Kidney (tissue), 14 donors: Measurements from ENCODE around the gene KNDC1. TPM values are rescaled to one million over a fixed set of nuclear protein-coding genes. Genes with fewer than 3 reads are reported as not detected.

ENCODE experiments used
- DNase-seq, 5 donors: peaks; one replicate each; pipeline ENCODE4 v3.0.0-alpha.2; 2013 to 2020
- FAIRE-seq: peaks from 2 replicates; lab custom pipeline; 2012; peaks lifted over from hg19 to GRCh38; lab: Jason Lieb, UNC
- H3K27ac ChIP-seq, 2 donors: one replicate each; pipeline ENCODE4 v1.7.0; 2013; ENCODE audit warnings: low read depth in 2 of 2, low read length in 2 of 2, inconsistent platforms in 1 of 2
- H3K27me3 ChIP-seq: one replicate; pipeline ENCODE4 v1.7.1; 2013; ENCODE audit warnings: low read length, inconsistent platforms; ENCODE audit not compliant: control insufficient read depth, insufficient read depth
- H3K36me3 ChIP-seq, 3 donors: one replicate each; pipeline versions ENCODE4 v1.7.0 to v1.7.1; 2013; ENCODE audit warnings: low read length in 3 of 3, control low read depth in 1 of 3, inconsistent platforms in 1 of 3; ENCODE audit not compliant: insufficient read depth in 3 of 3, control insufficient read depth in 2 of 3
- H3K4me1 ChIP-seq, 3 donors: one replicate each; pipeline versions ENCODE4 v1.7.0 to v1.7.1; 2013; ENCODE audit warnings: low read length in 3 of 3, inconsistent platforms in 1 of 3, low read depth in 1 of 3; ENCODE audit not compliant: control insufficient read depth in 2 of 3, insufficient read depth in 2 of 3
- H3K4me3 ChIP-seq, 3 donors: one replicate each; pipeline versions ENCODE4 v1.7.0 to v1.8.1; 2013; ENCODE audit warnings: low read length in 3 of 3, control low read depth in 1 of 3, inconsistent platforms in 1 of 3
- H3K9ac ChIP-seq, 3 donors: one replicate each; pipeline versions ENCODE4 v1.7.0 to v1.7.1; 2013; ENCODE audit warnings: low read length in 3 of 3, control low read depth in 1 of 3, inconsistent platforms in 1 of 3
- H3K9me3 ChIP-seq, 3 donors: one replicate each; pipeline versions ENCODE4 v1.7.0 to v1.7.1; 2013; ENCODE audit warnings: low read length in 3 of 3, control low read depth in 1 of 3, inconsistent platforms in 1 of 3; ENCODE audit not compliant: control insufficient read depth in 2 of 3, insufficient read depth in 1 of 3
- intact Hi-C: fragments of 100-400 bp; cut with DNase I; formaldehyde crosslinking; loops from one replicate; pipeline ENCODE4 v1.11.1; 2022
- polyA plus RNA-seq: library from polyadenylated mRNA; stranded (reverse); fragments of 350-450 nt; fragmentation: Illumina TruSeq; extraction: RNeasy Lipid Tissue Mini Kit (QIAGEN cat#74804); gene quantifications from one replicate; pipeline ENCODE4 v1.2.3, GENCODE V29; 2014; ENCODE audit warnings: low read depth, low replicate concordance; ENCODE audit not compliant: insufficient read depth
- total RNA-seq: library from RNA; stranded (reverse); fragmentation: NEBNext Ultra II Directional; extraction: Animal tissue kit (Norgen Biotek cat#: 25700); gene quantifications from one replicate; pipeline ENCODE4 v1.2.1, GENCODE V29; 2021
- TF ChIP-seq, protein P1 (sequence below): IDR thresholded peaks from 3 replicates; pipeline ENCODE4 v1.5.1; 2012; ENCODE audit warnings: mild to moderate bottlenecking, moderate library complexity, borderline replicate concordance; ENCODE audit not compliant: insufficient read depth; ENCODE audit errors: extremely low read depth
- donor health status: control.
- donor health status: control.
- donor health status: control.
- donor health status: control.
- donor health status: control.
- donor health status: DM: yes; HTN: yes; CAD: no.
- donor health status: Normal renal cell carcinoma (clear cell type).

Gene KNDC1
- total and polyA plus RNA-seq, 2 donors from 2014 or later: 0.43 to 8.7 TPM

DNA sequence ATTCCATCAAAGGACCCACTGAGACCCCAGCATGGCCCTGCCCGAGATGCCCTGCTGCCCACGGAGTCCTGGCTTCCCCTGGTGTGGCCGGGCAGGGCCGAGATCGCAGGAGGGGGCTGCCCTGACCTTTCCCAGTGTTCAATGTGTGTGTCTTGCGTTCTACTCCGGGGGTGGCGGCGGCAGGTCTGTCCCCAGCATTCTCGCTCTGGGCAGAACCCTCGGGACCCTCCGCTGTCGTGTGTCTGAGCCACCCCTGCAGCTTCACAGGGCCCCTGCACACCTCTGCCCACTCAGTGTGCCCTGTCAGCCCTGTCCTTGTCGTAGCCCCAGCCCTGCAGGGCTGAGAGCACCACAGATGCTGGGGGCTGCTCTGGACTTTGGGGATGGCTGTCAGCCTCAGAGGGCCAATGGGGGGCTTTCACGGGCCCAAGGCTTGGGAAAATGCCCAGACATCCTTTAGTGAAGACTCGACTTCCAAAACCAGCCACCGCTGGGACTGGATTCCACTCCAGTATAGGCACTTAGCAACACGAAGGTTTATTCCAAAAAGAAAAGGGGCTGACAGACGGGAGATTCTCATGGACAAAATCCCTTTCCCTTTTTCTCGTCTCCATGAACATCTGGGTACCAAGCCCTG, 30.0 kb upstream of the KNDC1 start:
- Histone ChIP-seq H3K9me3 (no peaks in the 10 kb centered on the region), H3K4me3 (no peak overlapping the region), H3K9ac (no peak overlapping the region), H3K4me1 (no peaks in the 10 kb centered on the region), H3K27ac (no peak overlapping the region), H3K36me3 (no peaks in the 10 kb centered on the region), H3K27me3 (no peaks in the 10 kb centered on the region)
- intact Hi-C loops: no loop called here
- FAIRE-seq: no peak
- TF ChIP-seq, protein P1, sequence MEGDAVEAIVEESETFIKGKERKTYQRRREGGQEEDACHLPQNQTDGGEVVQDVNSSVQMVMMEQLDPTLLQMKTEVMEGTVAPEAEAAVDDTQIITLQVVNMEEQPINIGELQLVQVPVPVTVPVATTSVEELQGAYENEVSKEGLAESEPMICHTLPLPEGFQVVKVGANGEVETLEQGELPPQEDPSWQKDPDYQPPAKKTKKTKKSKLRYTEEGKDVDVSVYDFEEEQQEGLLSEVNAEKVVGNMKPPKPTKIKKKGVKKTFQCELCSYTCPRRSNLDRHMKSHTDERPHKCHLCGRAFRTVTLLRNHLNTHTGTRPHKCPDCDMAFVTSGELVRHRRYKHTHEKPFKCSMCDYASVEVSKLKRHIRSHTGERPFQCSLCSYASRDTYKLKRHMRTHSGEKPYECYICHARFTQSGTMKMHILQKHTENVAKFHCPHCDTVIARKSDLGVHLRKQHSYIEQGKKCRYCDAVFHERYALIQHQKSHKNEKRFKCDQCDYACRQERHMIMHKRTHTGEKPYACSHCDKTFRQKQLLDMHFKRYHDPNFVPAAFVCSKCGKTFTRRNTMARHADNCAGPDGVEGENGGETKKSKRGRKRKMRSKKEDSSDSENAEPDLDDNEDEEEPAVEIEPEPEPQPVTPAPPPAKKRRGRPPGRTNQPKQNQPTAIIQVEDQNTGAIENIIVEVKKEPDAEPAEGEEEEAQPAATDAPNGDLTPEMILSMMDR: no peak
- DNase-seq: peak in 2 of 5 donors; percentile 44 to 67

DNA sequence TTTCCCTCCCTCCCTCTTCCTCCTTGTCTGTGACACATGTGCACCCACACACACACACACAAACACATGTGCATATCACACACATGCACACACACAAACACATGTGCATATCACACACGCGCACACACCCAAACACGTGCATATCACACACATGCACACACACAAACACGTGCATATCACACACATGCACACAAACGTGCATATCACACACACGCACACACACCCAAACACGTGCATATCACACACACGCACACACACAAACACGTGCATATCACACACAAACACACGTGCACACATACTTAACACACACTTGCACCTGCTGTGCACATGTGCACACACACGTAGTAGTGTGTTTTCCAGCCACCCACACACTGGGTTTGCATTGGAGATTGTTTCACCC, 29.4 kb upstream of the KNDC1 start:
- Histone ChIP-seq H3K9ac (no peak overlapping the region), H3K4me1 (no peaks in the 10 kb centered on the region), H3K4me3 (peak overlapping the region in 1 of 3 donors; percentile 4), H3K36me3 (no peaks in the 10 kb centered on the region), H3K27me3 (no peaks in the 10 kb centered on the region), H3K27ac (no peak overlapping the region), H3K9me3 (no peaks in the 10 kb centered on the region)
- DNase-seq: no peak
- TF ChIP-seq, protein P1: no peak
- intact Hi-C loops: no loop called here
- FAIRE-seq: no peak

DNA sequence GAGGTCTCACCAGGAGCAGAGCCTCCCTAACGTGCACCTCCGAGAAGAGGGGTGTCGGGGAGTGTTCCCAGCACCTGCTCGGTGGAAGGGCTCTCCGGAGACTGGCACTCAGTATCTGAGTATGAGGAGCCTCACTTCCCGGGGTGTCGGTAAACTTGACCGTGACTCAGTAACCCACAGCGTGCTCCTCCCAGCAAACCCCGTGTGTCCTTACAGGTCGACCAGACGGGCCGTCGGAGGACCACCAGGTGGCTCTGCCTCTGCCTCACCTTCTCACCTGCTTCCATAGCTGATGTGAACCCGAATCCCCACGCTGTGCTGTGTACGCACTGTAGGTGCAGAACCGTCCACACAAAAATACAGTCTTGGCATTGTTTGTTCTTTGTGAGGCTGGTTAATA, 29.0 kb upstream of the KNDC1 start:
- no peaks in the 10 kb centered on the region for H3K27me3 ChIP-seq
- DNase-seq: peak in 1 of 5 donors; percentile 59

More for the DNA sequence above, 29.0 kb upstream of the KNDC1 start:
- Histone ChIP-seq H3K9ac (no peak overlapping the region), H3K4me3 (no peak overlapping the region), H3K9me3 (no peaks in the 10 kb centered on the region), H3K4me1 (no peaks in the 10 kb centered on the region), H3K27ac (no peak overlapping the region), H3K36me3 (no peaks in the 10 kb centered on the region)
- TF ChIP-seq, protein P1: no peak
- intact Hi-C loops: no loop called here
- no peak for FAIRE-seq
